Measurements from ENCODE around the gene IFT81.

IFT81 gene

GRCh38 chr12:110159671-110160245, 35.6 kb downstream of the IFT81 start:
- DNase-seq = no peak

GRCh38 chr12:110165540-110166159, 41.5 kb downstream of the IFT81 start:
- no peak for DNase-seq

DNA sequence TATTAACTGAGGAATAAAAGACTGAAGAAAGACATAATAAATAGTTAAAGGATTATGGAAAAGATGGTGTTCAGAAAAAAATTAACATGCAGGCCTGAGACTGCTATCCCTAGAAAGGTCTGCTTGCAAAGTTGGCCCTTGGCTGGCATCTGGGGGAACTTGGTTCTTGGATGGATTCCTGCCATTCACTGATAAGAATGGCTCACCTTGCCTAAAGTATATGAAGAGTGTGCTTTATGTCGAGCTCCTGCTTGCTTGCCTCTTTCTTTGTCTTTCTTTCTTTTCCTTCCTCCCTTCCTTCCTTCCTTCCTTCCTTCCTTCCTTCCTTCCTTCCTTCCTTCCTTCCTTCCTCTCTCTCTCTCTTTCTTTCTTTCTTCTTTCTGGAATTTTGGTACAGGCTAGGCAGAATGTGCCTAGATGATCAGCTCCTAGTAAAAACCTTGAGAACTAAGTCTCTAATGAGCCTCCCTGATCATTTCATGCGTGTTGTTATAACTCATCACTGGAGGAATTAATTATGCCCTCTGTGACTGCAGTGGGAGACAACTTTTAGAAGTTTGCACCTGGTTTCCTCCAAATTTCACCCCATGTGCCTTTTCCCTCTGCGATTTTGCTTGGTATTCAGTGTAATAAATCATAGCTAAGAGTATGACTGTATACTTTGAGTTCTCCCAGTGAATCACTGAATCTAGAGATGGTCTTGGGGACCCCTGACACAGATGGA, 44.7 kb downstream of the IFT81 start:
- DNase-seq = no peak

GRCh38 chr12:110170535-110171185, 46.5 kb downstream of the IFT81 start:
- DNase-seq = no peak

DNA sequence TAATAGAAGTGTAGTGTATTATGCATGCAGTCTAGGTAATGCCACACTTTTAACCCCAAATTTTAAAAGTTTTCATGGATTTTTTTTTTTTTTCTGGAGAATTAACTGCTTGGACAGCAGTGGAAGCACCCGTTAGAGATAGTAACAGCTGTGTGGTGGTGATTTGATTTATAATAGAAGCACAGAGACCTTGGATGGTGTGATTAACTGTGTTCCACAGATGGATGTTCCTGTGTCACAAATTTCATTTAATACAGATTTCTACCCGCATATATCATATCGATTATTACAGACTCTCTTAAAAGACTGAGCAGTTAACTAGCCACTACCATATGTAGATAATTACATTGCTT, 47.0 kb downstream of the IFT81 start:
- DNase-seq = no peak

GRCh38 chr12:110171636-110172035, 47.5 kb downstream of the IFT81 start:
- DNase-seq = no peak

- peak; percentile 29 for DNase-seq
Observed at GRCh38 chr12:110174373-110174996, 50.3 kb downstream of the IFT81 start.

DNA sequence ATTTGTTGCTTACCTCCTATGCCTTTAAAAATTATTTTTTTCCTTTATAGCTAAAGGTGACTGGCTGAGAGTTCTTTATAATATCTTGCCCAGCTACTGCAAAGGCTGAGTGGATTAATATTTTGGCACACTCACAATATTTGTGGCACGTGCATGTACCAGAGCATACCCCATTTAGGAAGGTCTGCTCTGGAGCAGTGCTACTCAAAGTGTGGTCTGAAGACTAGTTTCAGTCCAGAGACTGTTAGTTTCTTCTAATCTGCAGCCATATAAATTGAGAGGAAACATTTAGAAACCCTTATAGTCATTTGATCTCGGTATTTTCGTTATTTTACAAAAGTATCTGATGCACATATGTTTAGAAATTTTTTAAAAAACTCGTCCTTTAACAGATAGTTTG, 51.0 kb downstream of the IFT81 start:
- no peak for DNase-seq

GRCh38 chr12:110176745-110177144, 52.6 kb downstream of the IFT81 start:
- DNase-seq = no peak

DNA sequence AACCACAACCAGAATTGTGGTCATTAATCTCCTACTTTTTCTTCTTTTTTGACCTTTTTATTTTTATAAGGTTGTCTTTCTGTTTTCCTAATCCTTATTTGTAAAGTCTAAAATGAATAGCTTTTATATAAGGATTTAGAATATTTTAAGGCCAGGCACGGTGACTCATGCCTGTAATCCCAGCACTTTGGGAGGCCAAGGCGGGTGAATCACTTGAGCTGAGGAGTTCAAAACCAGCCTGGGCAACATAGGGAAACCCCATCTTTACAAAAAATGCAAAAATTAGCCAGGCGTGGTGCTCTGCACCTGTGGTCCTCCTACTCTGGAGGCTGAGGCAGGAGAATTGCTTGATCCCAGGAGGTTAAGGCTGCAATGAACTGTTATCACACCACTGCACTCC, 55.1 kb downstream of the IFT81 start:
- DNase-seq = no peak

DNA sequence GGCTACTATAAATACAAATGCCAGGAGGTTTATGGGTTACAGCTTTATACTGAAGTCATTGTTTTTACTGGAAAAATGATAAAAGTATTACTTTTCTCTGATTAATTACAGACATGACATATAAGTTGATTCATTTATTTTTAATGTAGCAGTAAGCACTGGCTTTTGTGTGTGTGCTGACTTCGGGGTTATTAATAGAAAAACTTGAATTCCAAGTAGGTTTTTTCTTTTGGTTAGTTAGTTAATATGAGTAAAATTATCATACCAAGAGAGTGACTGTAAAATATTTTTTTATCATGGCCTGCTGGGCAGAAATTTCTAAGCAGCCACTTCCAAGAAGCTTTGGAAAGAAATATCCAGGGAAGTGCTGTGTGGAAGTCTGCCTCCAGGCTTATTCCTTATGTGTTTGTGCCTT, 56.4 kb downstream of the IFT81 start:
- DNase-seq = no peak

GRCh38 chr12:110182281-110182680, 58.1 kb downstream of the IFT81 start:
- no peak for DNase-seq

DNA sequence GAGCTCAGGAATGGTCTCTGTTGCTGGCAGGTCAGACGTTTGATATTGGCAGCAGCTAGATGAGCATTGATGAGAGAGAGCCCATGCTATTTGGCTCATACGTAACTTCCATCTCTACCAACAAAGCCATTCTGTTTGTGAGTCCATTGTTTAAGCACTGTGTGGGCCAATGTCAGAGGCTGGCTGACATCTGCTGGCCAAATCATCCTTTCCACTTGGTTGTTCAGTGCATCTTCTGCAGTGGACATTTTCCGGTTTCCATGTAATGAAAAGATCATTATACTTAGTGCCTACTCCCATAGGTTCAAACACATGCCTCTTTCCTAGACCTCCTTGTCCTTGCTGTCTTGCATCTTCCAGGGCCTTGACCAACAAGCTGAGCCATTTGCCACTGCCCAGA, 59.2 kb downstream of the IFT81 start:
- no peak for DNase-seq

DNA sequence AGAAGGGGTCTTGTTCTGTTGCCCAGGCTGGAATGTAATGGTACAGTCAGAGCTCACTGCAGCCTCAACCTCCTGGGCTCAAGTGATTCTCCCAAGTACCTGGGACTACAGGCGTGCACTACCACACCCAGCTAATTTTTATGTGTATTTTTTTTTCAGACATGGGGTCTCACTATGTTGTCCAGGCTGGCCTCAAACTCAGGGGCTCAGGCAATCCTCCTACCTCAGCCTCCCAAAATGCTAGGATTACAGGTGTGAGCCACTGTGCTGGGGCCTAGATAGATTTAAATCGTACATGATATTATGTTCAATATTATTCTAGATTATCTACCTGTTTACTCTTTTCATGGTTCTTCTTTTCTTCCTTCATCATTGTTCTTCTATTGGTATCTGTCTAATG, 61.5 kb downstream of the IFT81 start:
- DNase-seq = no peak

DNA sequence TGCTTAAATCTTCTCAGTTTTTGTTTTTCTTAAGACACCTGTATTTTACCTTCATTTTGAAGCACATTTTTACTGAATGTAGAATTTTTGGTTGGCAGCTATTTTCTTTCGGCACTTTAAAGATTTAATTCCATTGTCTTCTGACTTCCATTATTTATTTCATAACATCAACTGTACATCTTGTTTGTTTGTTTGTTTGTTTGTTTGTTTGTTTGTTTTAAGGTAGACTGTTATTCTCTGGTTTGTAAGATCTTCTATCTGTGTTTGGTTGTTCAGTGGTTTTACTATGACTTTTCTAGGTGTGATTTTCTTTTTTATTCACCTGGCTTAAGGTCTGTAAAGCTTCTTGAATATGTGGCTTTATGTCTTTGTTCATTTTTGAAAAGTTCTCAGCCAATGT, 61.9 kb downstream of the IFT81 start:
- DNase-seq = no peak

- DNase-seq = no peak
Observed at GRCh38 chr12:110193196-110193595, 69.0 kb downstream of the IFT81 start.

- no peak for DNase-seq
Observed at GRCh38 chr12:110197003-110197402, 72.8 kb downstream of the IFT81 start.

GRCh38 chr12:110198386-110198785, 74.2 kb downstream of the IFT81 start:
- no peak for DNase-seq

GRCh38 chr12:110199339-110200123, 75.4 kb downstream of the IFT81 start:
- DNase-seq = peak; percentile 73

- peak; percentile 19 for DNase-seq
Observed at GRCh38 chr12:110200124-110200417, 75.9 kb downstream of the IFT81 start.

- DNase-seq = no peak
Observed at GRCh38 chr12:110201995-110202394, 77.8 kb downstream of the IFT81 start.

DNA sequence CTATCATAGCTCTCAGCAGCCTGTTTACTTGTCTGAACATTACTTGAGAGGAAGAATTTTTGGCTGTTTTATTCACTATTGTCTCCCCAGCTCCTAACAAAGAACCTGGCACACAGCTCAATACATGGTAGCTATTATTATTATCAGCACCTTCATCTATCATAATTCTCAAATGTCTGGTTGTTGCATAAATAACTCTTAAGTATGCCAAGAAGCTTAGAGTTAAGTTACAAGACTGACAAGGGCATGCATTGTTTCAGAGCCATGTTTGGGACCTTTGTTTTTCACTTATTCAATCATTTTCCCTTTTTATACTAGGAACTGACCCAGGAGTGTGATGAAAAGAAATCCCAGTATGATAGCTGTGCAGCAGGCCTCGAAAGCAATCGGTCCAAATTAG, 79.4 kb downstream of the IFT81 start:
- no peak for DNase-seq

DNA sequence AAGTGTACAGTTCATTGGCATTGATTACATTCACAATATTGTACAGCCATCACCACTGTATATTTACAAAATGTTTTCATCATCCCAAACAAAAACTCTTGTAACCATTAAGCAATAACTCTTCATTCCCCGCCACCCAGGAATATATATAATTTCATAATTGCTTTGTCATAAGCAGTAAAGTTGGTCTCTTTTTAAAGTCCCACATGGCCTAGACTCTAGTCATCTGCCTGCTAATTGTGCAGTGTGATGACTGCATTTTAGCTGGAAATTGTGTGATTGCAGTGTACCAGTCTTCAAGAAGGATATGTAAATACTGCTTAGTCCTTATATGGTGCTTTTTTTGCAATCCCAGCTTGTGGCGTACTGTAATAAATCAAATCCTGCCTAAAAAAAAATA, 81.8 kb downstream of the IFT81 start:
- no peak for DNase-seq

All from NCI-H146 (cell line).